ENCODE results near the gene ENKD1. TPM values are rescaled to one million over a fixed set of nuclear protein-coding genes. Genes with fewer than 3 reads are reported as not detected.

Gene ENKD1
- total RNA-seq, 4 donors from 2014 or later = 12.5 to 20.9 (median 15.3) TPM

DNA sequence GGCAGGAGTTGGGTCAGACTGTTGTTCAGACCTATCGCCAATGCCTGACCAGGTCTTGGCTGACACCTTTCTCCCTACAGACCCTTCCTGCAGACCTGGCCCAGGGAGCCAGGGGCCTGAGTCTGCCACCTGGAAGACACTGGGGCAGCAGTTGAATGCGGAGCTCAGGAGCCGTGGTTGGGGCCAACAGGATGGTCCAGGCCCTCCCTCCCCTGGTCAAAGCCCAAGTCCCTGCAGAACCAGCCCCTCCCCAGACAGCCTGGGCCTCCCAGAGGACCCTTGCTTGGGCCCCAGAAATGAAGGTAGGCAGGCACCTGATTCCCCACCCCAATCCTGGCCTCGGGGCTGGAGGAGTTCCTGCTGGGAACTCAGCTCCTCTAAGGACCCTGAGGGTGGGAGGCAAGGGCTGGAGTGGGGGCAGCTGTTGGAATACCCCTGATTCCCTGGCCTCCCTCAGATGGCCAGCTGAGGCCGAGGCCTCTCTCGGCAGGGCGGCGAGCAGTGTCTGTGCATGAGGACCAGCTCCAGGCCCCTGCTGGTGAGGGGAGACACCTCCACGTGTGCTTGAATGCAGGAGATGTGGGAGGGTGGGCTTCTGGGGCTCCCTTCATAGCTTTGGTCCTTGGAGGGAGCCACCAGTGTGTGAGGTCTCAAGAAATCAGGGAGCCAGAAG is 10.1 kb downstream of the ENKD1 start:
- peak; percentile 5 for DNase-seq
- no peaks in the 10 kb centered on the region for H3K36me3 ChIP-seq
- no peak overlapping the region for H3K27ac ChIP-seq
- intact Hi-C loops (cut with DNase I; ENCODE audit: low total_unique reads) = no loop called here
- H3K4me1 ChIP-seq = peaks cover 18 to 23% (median 22%) of the 10 kb centered on the region in 4 donors
- peaks cover 44% of the 10 kb centered on the region for H3K27me3 ChIP-seq
- no peak overlapping the region for H3K4me3 ChIP-seq
- WGBS, 2 donors (ENCODE audit: low coverage in 1 of 2) = 87% methylated on average over 8 of the region's 9 CpGs; no CpG with 5 or more reads in 1 of the 2 donors
- no peak for TF ChIP-seq POLR2AphosphoS5 (IDR thresholded peaks at IDR 0.05)
- no peak for TF ChIP-seq CTCF (IDR thresholded peaks at IDR 0.05)
- TF ChIP-seq POLR2A (IDR thresholded peaks at IDR 0.05) = no peak
- no peaks in the 10 kb centered on the region for H3K9me3 ChIP-seq
- in situ Hi-C loops (cut with MboI; ENCODE audit: low pct_ligation_motif_present in 1 of 4, low pct_unique_long_range_greater_than_20kb in 1 of 4, low sequenced_read_pairs in 3 of 4) = loop anchor here in 2 of 4 donors (25.0 kb wide), 1 partner anchor 94 kb away; the partner anchor contains the start of gene CTCF (in 2 of the 2)

DNA sequence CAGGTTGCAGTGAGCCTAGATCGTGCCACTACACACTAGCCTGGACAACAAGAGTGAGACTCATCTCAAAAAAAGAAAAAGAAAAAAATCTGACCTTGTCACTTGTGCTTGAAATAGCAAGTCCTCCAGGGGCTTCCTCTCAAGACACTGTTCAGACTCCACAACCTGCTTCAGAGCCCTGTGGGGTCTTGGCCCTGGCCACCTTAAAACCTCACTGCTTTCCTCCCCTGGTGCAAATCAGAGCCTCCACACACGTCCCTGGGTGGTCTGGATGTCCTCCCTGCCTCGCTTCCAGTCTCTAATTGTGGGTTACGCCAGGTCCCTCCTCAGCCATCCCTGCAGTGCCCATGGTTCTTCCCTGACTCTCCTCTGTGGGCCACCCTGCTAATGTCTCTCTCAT is 11.2 kb downstream of the ENKD1 start:
- intact Hi-C loops (cut with DNase I; ENCODE audit: low total_unique reads) = no loop called here
- H3K27me3 ChIP-seq = peaks cover 55% of the 10 kb centered on the region

DNA sequence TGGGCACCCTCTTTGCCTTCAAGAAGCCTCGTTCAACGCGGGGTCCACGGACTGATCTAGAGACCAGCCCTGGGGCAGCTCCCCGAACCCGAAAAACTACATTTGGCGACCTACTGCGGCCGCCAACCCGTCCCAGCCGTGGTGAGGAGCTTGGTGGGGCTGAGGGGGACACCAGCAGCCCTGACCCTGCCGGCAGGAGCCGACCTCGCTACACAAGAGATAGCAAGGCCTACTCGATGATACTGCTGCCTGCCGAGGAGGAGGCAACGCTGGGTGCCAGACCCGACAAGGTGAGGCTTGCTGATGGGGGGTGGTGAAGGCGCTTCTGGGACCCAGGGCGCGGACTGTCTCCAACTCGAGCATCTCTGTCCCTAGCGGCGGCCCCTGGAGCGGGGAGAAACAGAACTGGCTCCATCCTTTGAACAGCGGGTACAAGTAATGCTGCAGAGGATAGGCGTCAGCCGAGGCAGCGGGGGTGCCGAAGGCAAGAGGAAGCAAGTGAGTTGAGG is 12.1 kb downstream of the ENKD1 start:
- intact Hi-C loops (cut with DNase I; ENCODE audit: low total_unique reads) = no loop called here
- Histone ChIP-seq H3K4me3 (no peak overlapping the region), H3K27me3 (peaks cover 63% of the 10 kb centered on the region), H3K27ac (no peak overlapping the region), H3K36me3 (no peaks in the 10 kb centered on the region), H3K9me3 (no peaks in the 10 kb centered on the region), H3K4me1 (peaks cover 12 to 18% (median 15%) of the 10 kb centered on the region in 4 donors)
- in situ Hi-C loops (cut with MboI; ENCODE audit: low pct_ligation_motif_present in 1 of 4, low pct_unique_long_range_greater_than_20kb in 1 of 4, low sequenced_read_pairs in 3 of 4) = loop anchor here in 2 of 4 donors (25.0 kb wide), 1 partner anchor 92 kb away; the partner anchor contains the start of gene CTCF (in 2 of the 2)
- no peak for DNase-seq
- 71 to 85% methylated on average over 2 to 19 of the region's 30 CpGs for whole genome bisulfite sequencing, 2 donors (ENCODE audit: low coverage in 1 of 2)
- TF ChIP-seq CTCF (IDR thresholded peaks at IDR 0.05) = no peak
- no peak for TF ChIP-seq POLR2A (IDR thresholded peaks at IDR 0.05)
- TF ChIP-seq EP300 (IDR thresholded peaks at IDR 0.05; ENCODE audit: low read depth) = no peak
- TF ChIP-seq POLR2AphosphoS5 (IDR thresholded peaks at IDR 0.05) = no peak

More for the DNA sequence above, 11.2 kb downstream of the ENKD1 start:
- TF ChIP-seq POLR2AphosphoS5 (IDR thresholded peaks at IDR 0.05) (no peak), CTCF (IDR thresholded peaks at IDR 0.05) (no peak), EP300 (IDR thresholded peaks at IDR 0.05; ENCODE audit: low read depth) (no peak), POLR2A (IDR thresholded peaks at IDR 0.05) (no peak)
- Histone ChIP-seq H3K9me3 (no peaks in the 10 kb centered on the region), H3K36me3 (no peaks in the 10 kb centered on the region), H3K27ac (no peak overlapping the region), H3K4me1 (peaks cover 15 to 17% (median 16%) of the 10 kb centered on the region in 4 donors), H3K4me3 (no peak overlapping the region)
- whole genome bisulfite sequencing, 2 donors (ENCODE audit: low coverage in 1 of 2) = 70 to 80% methylated on average over 1 to 4 of the region's 4 CpGs
- no peak for DNase-seq
- in situ Hi-C loops (cut with MboI; ENCODE audit: low pct_ligation_motif_present in 1 of 4, low pct_unique_long_range_greater_than_20kb in 1 of 4, low sequenced_read_pairs in 3 of 4) = loop anchor here in 2 of 4 donors (25.0 kb wide), 1 partner anchor 93 kb away; the partner anchor contains the start of gene CTCF (in 2 of the 2)

DNA sequence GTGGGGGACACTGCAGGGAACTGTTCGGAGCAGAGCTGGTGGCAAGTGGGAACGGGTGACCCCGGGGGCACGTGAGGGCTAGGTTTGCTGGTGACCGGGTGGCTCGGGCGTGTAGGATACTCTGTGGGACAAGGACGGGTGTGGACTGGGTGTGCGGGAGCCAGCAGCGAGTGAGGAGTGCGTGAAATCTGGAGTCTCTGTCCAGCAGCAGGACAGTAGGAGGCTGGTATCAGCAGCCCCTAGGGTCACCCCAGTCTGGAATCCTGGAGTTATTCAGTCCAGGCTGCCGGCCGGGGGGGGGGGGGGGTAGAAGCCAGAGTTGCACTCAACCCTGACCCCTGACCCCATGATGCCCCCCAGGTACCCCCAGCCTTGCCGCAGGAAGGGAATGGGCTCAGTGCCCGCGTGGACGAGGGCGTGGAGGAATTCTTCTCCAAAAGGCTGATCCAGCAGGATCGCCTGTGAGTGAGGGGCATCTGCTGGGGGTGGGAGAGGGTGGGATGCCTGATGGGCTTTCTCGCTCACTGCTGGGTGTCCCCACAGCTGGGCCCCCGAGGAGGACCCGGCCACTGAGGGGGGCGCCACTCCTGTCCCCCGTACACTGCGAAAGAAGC is 12.7 kb downstream of the ENKD1 start:
- 42% methylated on average over 20 of the region's 25 CpGs; no CpG with 5 or more reads in 1 of the 2 donors for WGBS, 2 donors (ENCODE audit: low coverage in 1 of 2)
- in situ Hi-C loops (cut with MboI; ENCODE audit: low pct_ligation_motif_present in 1 of 4, low pct_unique_long_range_greater_than_20kb in 1 of 4, low sequenced_read_pairs in 3 of 4) (loop anchor here in 2 of 4 donors (25.0 kb wide), 1 partner anchor 92 kb away; the partner anchor contains the start of gene CTCF (in 2 of the 2)), intact Hi-C loops (cut with DNase I; ENCODE audit: low total_unique reads) (no loop called here)
- Histone ChIP-seq H3K9me3 (no peaks in the 10 kb centered on the region), H3K27ac (no peak overlapping the region), H3K4me3 (peak overlapping the region in 1 of 4 donors; percentile 43), H3K27me3 (peaks cover 68% of the 10 kb centered on the region), H3K4me1 (peaks cover 7 to 15% (median 11%) of the 10 kb centered on the region in 4 donors), H3K36me3 (no peaks in the 10 kb centered on the region)
- DNase-seq = no peak
- TF ChIP-seq POLR2AphosphoS5 (IDR thresholded peaks at IDR 0.05) = no peak
- TF ChIP-seq CTCF (IDR thresholded peaks at IDR 0.05) = no peak
- TF ChIP-seq POLR2A (IDR thresholded peaks at IDR 0.05) = no peak
- TF ChIP-seq EP300 (IDR thresholded peaks at IDR 0.05; ENCODE audit: low read depth) = no peak

All from transverse colon (tissue), 4 donors.